ENCODE measurements around the gene IGSF8.

- no peak for TF ChIP-seq TCF12 (IDR thresholded peaks at IDR 0.05; ENCODE audit: low read depth, low read length)
- TF ChIP-seq NRF1 (IDR thresholded peaks at IDR 0.05; ENCODE audit: low read depth, low read length): no peak
- no peak for TF ChIP-seq GABPA (IDR thresholded peaks at IDR 0.05; ENCODE audit: borderline replicate concordance, insufficient read depth, low read length)
- no peak for TF ChIP-seq CHD2 (IDR thresholded peaks at IDR 0.05; ENCODE audit: low read length)
- no peak for TF ChIP-seq POLR2A (IDR thresholded peaks at IDR 0.05; ENCODE audit: control extremely low read depth in 1 of 2, low read depth in 2 of 2, low read length in 2 of 2)
- no peak for TF ChIP-seq CTCF (IDR thresholded peaks at IDR 0.05; ENCODE audit: control extremely low read depth in 1 of 3, insufficient read depth in 1 of 3, low read depth in 1 of 3, low read length in 3 of 3)
- TF ChIP-seq SIN3A (conservative IDR thresholded peaks at IDR 0.05 in 1 of 2, IDR thresholded peaks at IDR 0.05 in 1 of 2; ENCODE audit: low read depth in 1 of 2, low read length in 2 of 2): no peak
- no peak for TF ChIP-seq BCL11A (IDR thresholded peaks at IDR 0.05; ENCODE audit: low read depth in 2 of 2, low read length in 2 of 2)
- no peak for TF ChIP-seq JUN (IDR thresholded peaks at IDR 0.05; ENCODE audit: low read depth, low read length)
- no peak for TF ChIP-seq RXRA (IDR thresholded peaks at IDR 0.05; ENCODE audit: insufficient read depth, low read depth, low read length)
Observed at GRCh38 chr1:160137216-160137862, 38.9 kb upstream of the IGSF8 start.

Measured in H1 (cell line).